HT1080 (cell line): ENCODE measurements around the gene NRDC. TPM values are rescaled to one million over a fixed set of nuclear protein-coding genes. Genes with fewer than 3 reads are reported as not detected.
A peak's percentile ranks its signal among the peaks of the same experiment; 100 is the strongest.

Source experiments
- DNase-seq: peaks from one replicate; pipeline ENCODE4 v3.0.0-alpha.2; 2015; ENCODE audit warnings: low read depth
- total RNA-seq: library from RNA; depleted of rRNA; stranded (reverse); fragments of >200 nt; shearing (Covaris generic); gene quantifications from 2 replicates; pipeline ENCODE4 v1.2.3, GENCODE V29; 2014

The NRDC gene
- total RNA-seq, 1 experiment from 2014 or later = 57.0 TPM

- DNase-seq = no peak
Measured at GRCh38 chr1:51780927-51781326, 97.6 kb downstream of the NRDC start.

GRCh38 chr1:51776408-51776807, 102.1 kb downstream of the NRDC start:
- DNase-seq = no peak

- DNase-seq = peak; percentile 62
Measured at GRCh38 chr1:51768971-51769588, 109.4 kb downstream of the NRDC start.

GRCh38 chr1:51761351-51761750, 117.2 kb downstream of the NRDC start:
- no peak for DNase-seq

GRCh38 chr1:51760872-51761271, 117.7 kb downstream of the NRDC start:
- DNase-seq = no peak

- DNase-seq = no peak
Measured at GRCh38 chr1:51758310-51758709, 120.2 kb downstream of the NRDC start.

- DNase-seq = no peak
Measured at GRCh38 chr1:51756290-51756689, 122.2 kb downstream of the NRDC start.

- DNase-seq = no peak
Measured at GRCh38 chr1:51755437-51755836, 123.1 kb downstream of the NRDC start.

- no peak for DNase-seq
Measured at GRCh38 chr1:51754666-51755065, 123.9 kb downstream of the NRDC start.

GRCh38 chr1:51753969-51754368, 124.6 kb downstream of the NRDC start:
- DNase-seq = no peak

- no peak for DNase-seq
Measured at GRCh38 chr1:51752073-51752948, 126.2 kb downstream of the NRDC start.

GRCh38 chr1:51750729-51751128, 127.8 kb downstream of the NRDC start:
- no peak for DNase-seq

GRCh38 chr1:51750218-51750617, 128.3 kb downstream of the NRDC start:
- peak; percentile 53 for DNase-seq

- no peak for DNase-seq
Measured at GRCh38 chr1:51749151-51749550, 129.4 kb downstream of the NRDC start.

GRCh38 chr1:51745304-51745570, 133.3 kb downstream of the NRDC start:
- DNase-seq = no peak

GRCh38 chr1:51744506-51745303, 133.8 kb downstream of the NRDC start:
- DNase-seq = no peak

GRCh38 chr1:51741121-51741681, 137.3 kb downstream of the NRDC start:
- no peak for DNase-seq

- no peak for DNase-seq
Measured at GRCh38 chr1:51740652-51741051, 137.9 kb downstream of the NRDC start.
